Left lung (tissue), 10 donors: ENCODE data around the gene KRT80. TPM values are rescaled to one million over a fixed set of nuclear protein-coding genes. Genes with fewer than 3 reads are reported as not detected.
A peak's percentile ranks its signal among the peaks of the same experiment; 100 is the strongest.

Experiments used
- ATAC-seq: fragments of 200-7000 bp; cut with Tn5 transposase; one replicate; pipeline ENCODE4 v1.9.1; 2020; ENCODE audit warnings: moderate library complexity
- DNase-seq, 4 donors: peaks; one replicate each; pipeline ENCODE4 v3.0.0-alpha.2; 2013 to 2020
- H3K27ac ChIP-seq, 2 donors: fragments of 200-600 bp; sonication (generic) in 1 of 2; one replicate each; pipeline versions ENCODE4 v1.5.0 to v1.8.0; 2020 to 2021
- H3K27me3 ChIP-seq, 2 donors: fragments of 200-600 bp; sonication (generic) in 1 of 2; one replicate each; pipeline versions ENCODE4 v1.5.0 to v1.8.0; 2020 to 2021
- H3K36me3 ChIP-seq, 2 donors: fragments of 200-600 bp; sonication (generic) in 1 of 2; one replicate each; pipeline versions ENCODE4 v1.5.0 to v1.8.0; 2020 to 2021
- H3K4me1 ChIP-seq, 2 donors: fragments of 200-600 bp; one replicate each; pipeline ENCODE4 v1.8.0; 2021
- H3K4me3 ChIP-seq, 2 donors: fragments of 200-600 bp; sonication (generic) in 1 of 2; one replicate each; pipeline versions ENCODE4 v1.5.0 to v1.8.0; 2020 to 2021; ENCODE audit warnings: mild to moderate bottlenecking in 1 of 2
- H3K9me3 ChIP-seq, 2 donors: fragments of 200-600 bp; sonication (generic) in 1 of 2; one replicate each; pipeline versions ENCODE4 v1.5.0 to v1.8.0; 2020 to 2021
- intact Hi-C, 2 donors: fragments of 100-400 bp; cut with DNase I; formaldehyde crosslinking; loops; one replicate each; pipeline versions ENCODE4 v1.11.2 to v1.14.2; 2022
- polyA plus RNA-seq, 6 donors: library from polyadenylated mRNA; unstranded; fragments of 120-200 nt; gene quantifications; one replicate each; pipeline ENCODE4 v1.2.1, GENCODE V29; 2013; ENCODE audit not compliant: insufficient read length in 6 of 6
- total RNA-seq, 2 donors: library from RNA; stranded (reverse); fragmentation: NEBNext Ultra II Directional; extraction: Animal tissue kit (Norgen Biotek cat#: 25700); gene quantifications; one replicate each; pipeline ENCODE4 v1.2.1, GENCODE V29; 2021
- TF ChIP-seq, protein P1 (sequence below), 2 donors: fragments of 200-600 bp; sonication (generic) in 1 of 2; IDR thresholded peaks; one replicate each; pipeline versions ENCODE4 v1.5.0 to v1.8.0; 2021; ENCODE audit warnings: antibody characterized with exemption in 2 of 2
- donor health status: DM: no; HTN: yes; CAD: no.
- donor health status: DM: no; HTN: no; CAD: no.

KRT80 gene
- total and polyA plus RNA-seq, 8 donors: 0.59 to 30.1 (median 0.93) TPM

DNA sequence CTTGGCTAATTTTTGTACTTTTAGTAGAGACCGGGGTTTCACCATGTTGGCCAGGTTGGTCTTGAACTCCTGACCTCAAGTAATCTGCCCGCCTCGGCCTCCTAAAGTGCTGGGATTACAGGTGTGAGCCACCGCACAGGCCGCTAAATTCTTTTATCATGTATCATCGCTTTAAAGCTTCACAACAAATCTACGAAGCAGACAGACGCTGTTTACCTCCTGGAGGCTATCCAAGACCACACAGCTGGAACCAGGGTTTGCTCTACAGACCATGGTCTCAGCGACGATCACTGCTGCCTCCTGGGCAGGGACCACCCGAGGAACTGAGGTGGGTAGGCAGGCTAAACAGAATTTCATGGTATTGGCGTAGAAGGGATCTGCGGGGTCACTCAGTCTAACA, 27.2 kb downstream of the KRT80 start:
- H3K27ac ChIP-seq: peak overlapping the region in 1 of 2 donors; percentile 30
- no peaks in the 10 kb centered on the region for H3K27me3 ChIP-seq
- no peaks in the 10 kb centered on the region for H3K36me3 ChIP-seq
- no peak overlapping the region for H3K4me3 ChIP-seq
- intact Hi-C loops: no loop called here
- H3K4me1 ChIP-seq: peaks cover 0 to 17% of the 10 kb centered on the region in 2 donors
- ATAC-seq (no peak), DNase-seq (peak in 1 of 4 donors; percentile 19)
- TF ChIP-seq, protein P1, sequence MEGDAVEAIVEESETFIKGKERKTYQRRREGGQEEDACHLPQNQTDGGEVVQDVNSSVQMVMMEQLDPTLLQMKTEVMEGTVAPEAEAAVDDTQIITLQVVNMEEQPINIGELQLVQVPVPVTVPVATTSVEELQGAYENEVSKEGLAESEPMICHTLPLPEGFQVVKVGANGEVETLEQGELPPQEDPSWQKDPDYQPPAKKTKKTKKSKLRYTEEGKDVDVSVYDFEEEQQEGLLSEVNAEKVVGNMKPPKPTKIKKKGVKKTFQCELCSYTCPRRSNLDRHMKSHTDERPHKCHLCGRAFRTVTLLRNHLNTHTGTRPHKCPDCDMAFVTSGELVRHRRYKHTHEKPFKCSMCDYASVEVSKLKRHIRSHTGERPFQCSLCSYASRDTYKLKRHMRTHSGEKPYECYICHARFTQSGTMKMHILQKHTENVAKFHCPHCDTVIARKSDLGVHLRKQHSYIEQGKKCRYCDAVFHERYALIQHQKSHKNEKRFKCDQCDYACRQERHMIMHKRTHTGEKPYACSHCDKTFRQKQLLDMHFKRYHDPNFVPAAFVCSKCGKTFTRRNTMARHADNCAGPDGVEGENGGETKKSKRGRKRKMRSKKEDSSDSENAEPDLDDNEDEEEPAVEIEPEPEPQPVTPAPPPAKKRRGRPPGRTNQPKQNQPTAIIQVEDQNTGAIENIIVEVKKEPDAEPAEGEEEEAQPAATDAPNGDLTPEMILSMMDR (IDR thresholded peaks at IDR 0.05): no peak
- H3K9me3 ChIP-seq: no peaks in the 10 kb centered on the region

DNA sequence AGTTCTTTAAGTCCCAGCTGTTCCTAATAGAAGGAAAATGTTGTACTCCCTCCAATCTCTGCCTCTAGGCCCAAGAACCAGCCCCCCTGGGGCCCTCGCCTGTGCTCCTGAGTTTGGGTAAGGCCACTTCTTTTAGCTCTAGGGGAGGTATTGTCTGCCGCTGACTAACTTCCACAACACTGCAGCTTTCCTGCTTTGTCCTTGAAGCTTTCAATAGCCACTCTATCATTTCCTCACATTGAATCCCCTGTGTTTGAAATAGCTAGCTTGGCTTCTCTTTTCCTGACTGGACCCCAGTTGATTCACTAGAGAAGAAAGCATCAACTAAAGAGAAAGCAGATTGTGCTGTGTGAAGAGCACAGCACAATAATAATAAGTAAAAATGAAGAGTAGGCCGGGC, 28.8 kb downstream of the KRT80 start:
- TF ChIP-seq, protein P1 (IDR thresholded peaks at IDR 0.05): no peak
- H3K27me3 ChIP-seq: no peaks in the 10 kb centered on the region
- intact Hi-C loops: no loop called here
- DNase-seq (peak in 1 of 4 donors; percentile 30), ATAC-seq (no peak)
- H3K4me3 ChIP-seq: no peak overlapping the region
- H3K9me3 ChIP-seq: no peaks in the 10 kb centered on the region
- H3K4me1 ChIP-seq: peaks cover 0 to 17% of the 10 kb centered on the region in 2 donors
- H3K27ac ChIP-seq: no peak overlapping the region
- no peaks in the 10 kb centered on the region for H3K36me3 ChIP-seq

DNA sequence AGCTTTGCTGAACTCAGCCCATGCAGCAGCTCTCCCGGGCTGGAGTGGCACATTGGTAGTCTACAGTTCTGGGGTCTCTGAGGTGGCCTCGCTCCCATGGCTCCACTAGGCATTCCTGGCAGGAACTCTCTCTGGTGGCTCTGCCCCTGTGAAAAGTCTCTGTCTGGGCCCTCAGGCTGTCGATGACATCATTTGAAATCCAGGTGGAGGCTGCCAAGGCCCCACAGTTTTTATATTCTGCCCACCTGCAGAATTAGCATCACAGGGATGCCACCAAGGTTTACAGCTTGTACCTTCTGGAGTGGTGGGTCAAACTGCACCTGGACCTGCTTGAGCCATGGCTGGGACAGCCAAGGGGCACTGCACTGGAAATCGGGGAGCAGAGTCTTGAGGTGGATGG, 31.6 kb downstream of the KRT80 start:
- Histone ChIP-seq H3K36me3 (no peaks in the 10 kb centered on the region), H3K27ac (no peak overlapping the region), H3K4me3 (no peak overlapping the region), H3K27me3 (no peaks in the 10 kb centered on the region), H3K9me3 (no peaks in the 10 kb centered on the region), H3K4me1 (peaks cover 0 to 17% of the 10 kb centered on the region in 2 donors)
- intact Hi-C loops: no loop called here
- DNase-seq (peak in 1 of 4 donors; percentile 22), ATAC-seq (no peak)
- TF ChIP-seq, protein P1 (IDR thresholded peaks at IDR 0.05): no peak

DNA sequence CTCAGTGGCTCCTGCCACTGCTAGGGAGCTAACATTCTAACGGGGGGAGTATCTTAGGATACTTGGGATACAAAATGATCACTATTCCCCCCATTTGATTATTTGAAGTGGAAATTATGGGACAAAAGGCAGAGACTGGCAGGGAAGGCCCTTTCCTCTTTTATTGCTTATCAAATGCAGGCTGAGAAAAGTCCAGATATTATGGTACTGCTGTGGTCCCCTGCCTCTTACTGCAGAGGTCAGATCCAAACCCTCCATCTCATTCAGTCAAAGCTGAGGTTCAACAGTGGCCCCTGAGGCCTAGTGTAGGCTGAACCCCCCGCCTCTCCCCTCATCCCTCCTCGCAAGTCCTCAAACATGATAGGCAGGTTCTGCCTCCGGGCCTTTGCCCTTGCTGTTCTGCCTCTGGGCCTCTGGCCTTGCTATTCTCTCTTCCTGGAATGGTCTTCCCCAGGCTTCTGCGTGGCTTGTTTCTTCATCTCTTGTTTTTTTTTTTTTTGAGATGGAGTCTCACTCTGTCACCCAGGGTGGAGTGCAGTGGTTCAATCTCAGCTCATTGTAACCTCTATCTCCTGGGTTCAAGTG, 34.2 kb downstream of the KRT80 start:
- intact Hi-C loops: loop anchor here in 1 of 2 donors (5.0 to 10.0 kb wide), 2 partner anchors 165 to 727 kb away; partner anchors contain the start of gene KRT83
- Histone ChIP-seq H3K27me3 (peaks cover 0 to 5% of the 10 kb centered on the region in 2 donors), H3K4me3 (no peak overlapping the region), H3K36me3 (no peaks in the 10 kb centered on the region), H3K9me3 (no peaks in the 10 kb centered on the region), H3K4me1 (peaks cover under 1 to 3% of the 10 kb centered on the region in 2 donors), H3K27ac (no peak overlapping the region)
- DNase-seq (peak in 1 of 4 donors; percentile 31), ATAC-seq (no peak)
- TF ChIP-seq, protein P1 (IDR thresholded peaks at IDR 0.05): no peak

DNA sequence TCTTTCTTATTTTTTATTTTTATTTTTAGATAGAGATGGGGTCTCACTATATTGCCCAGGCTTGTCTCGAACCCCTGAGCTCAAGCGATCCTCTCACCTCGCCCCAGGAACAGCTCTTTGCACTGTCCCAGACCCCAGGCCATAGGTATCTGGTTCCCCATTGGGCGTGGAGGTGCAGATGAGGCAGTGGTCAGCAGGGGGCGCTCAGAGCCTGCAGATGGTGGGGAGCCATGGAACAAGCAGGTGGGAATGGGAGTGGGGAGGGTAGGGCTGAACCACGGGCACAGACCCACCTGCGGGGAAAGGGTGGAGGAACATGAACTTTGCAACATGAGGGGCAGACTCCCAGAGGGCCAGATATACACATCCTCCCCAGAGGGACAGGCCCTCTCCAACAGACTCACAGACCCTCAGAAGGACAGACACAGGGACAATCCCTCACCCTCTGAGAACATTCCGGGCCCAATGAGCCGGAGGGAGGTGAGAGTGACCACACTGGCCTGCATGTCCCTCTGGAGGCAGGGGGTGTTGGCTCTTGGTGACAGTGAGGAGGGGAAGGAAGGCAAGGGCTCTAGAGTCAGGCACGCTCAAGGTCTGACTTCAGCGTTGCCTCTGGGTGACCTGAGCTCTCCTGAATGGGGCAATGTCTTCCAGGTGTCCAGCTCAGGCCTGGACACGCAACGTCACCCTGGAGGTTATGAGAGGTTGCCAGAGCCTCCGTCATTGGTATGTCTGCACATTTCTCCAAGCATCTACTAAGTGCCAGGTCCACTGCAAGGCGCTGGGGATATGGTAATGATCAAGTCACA, 34.9 kb downstream of the KRT80 start:
- Histone ChIP-seq H3K4me3 (no peak overlapping the region), H3K27me3 (peaks cover 0 to 12% of the 10 kb centered on the region in 2 donors), H3K36me3 (no peaks in the 10 kb centered on the region), H3K9me3 (no peaks in the 10 kb centered on the region), H3K27ac (no peak overlapping the region), H3K4me1 (peaks cover 7 to 10% of the 10 kb centered on the region in 2 donors)
- DNase-seq (peak; percentile 51 to 94 (median 71)), ATAC-seq (peak; percentile 78)
- TF ChIP-seq, protein P1 (IDR thresholded peaks at IDR 0.05): peak; percentile 90 to 95
- intact Hi-C loops: loop anchor here in 1 of 2 donors (5.0 to 10.0 kb wide), 2 partner anchors 165 to 728 kb away; partner anchors contain the start of gene KRT83
